Activated T-helper 17 cell treated with anti-CD3 and anti-CD28 coated beads, Interleukin-2, amount 50 U/mL, for 72 hours (primary cell): ENCODE data around the gene SREBF1. TPM values are rescaled to one million over a fixed set of nuclear protein-coding genes. Genes with fewer than 3 reads are reported as not detected.

Experiments
- ATAC-seq: fragments of 150-1000 bp; cut with Tn5 transposase; replicated peaks from 2 replicates; pipeline ENCODE4 v1.10.0; 2021; ENCODE audit warnings: mild to moderate bottlenecking, moderate library complexity
- H3K27ac Mint-ChIP-seq: one replicate; pipeline ENCODE4 v1.8.0; 2022; ENCODE audit warnings: mixed read lengths
- H3K27me3 Mint-ChIP-seq: one replicate; pipeline ENCODE4 v1.8.0; 2022; ENCODE audit warnings: mixed read lengths
- H3K36me3 Mint-ChIP-seq: one replicate; pipeline ENCODE4 v1.8.0; 2022; ENCODE audit warnings: low read depth, mild to moderate bottlenecking, mixed read lengths
- H3K4me1 Mint-ChIP-seq: one replicate; pipeline ENCODE4 v1.8.0; 2022; ENCODE audit warnings: mixed read lengths
- H3K4me3 Mint-ChIP-seq: one replicate; pipeline ENCODE4 v1.8.0; 2022; ENCODE audit warnings: mild to moderate bottlenecking, mixed read lengths
- H3K9me3 Mint-ChIP-seq: one replicate; pipeline ENCODE4 v1.8.0; 2022; ENCODE audit warnings: mixed read lengths
- total RNA-seq, 2 donors: library from RNA; stranded (reverse); gene quantifications; one replicate each; pipeline ENCODE4 v1.2.3, GENCODE V29; 2022

The SREBF1 gene
- total RNA-seq, 2 donors from 2014 or later = 65.5 to 74.1 TPM

- H3K4me1 Mint-ChIP-seq = peaks cover 7% of the 10 kb centered on the region
- no peak for ATAC-seq
- H3K27me3 Mint-ChIP-seq = no peaks in the 10 kb centered on the region
- H3K36me3 Mint-ChIP-seq = no peaks in the 10 kb centered on the region
- no peaks in the 10 kb centered on the region for H3K9me3 Mint-ChIP-seq
- H3K27ac Mint-ChIP-seq = peak overlapping the region; percentile 3
- H3K4me3 Mint-ChIP-seq = no peak overlapping the region
Observed at GRCh38 chr17:17771498-17772201, 65.1 kb downstream of the SREBF1 start.

GRCh38 chr17:17770632-17771044 is 66.1 kb downstream of the SREBF1 start:
- no peak for ATAC-seq
- H3K4me3 Mint-ChIP-seq = no peak overlapping the region
- no peaks in the 10 kb centered on the region for H3K27me3 Mint-ChIP-seq
- H3K9me3 Mint-ChIP-seq = no peaks in the 10 kb centered on the region
- H3K36me3 Mint-ChIP-seq = no peaks in the 10 kb centered on the region
- H3K27ac Mint-ChIP-seq = no peak overlapping the region
- peaks cover 7% of the 10 kb centered on the region for H3K4me1 Mint-ChIP-seq

- H3K4me1 Mint-ChIP-seq = peaks cover 7% of the 10 kb centered on the region
- no peaks in the 10 kb centered on the region for H3K36me3 Mint-ChIP-seq
- H3K27me3 Mint-ChIP-seq = no peaks in the 10 kb centered on the region
- H3K4me3 Mint-ChIP-seq = no peak overlapping the region
- ATAC-seq = no peak
- no peaks in the 10 kb centered on the region for H3K9me3 Mint-ChIP-seq
- H3K27ac Mint-ChIP-seq = no peak overlapping the region
Observed at GRCh38 chr17:17769869-17770631, 66.7 kb downstream of the SREBF1 start.

- peak overlapping the region; percentile 40 for H3K27ac Mint-ChIP-seq
- peaks cover 7% of the 10 kb centered on the region for H3K4me1 Mint-ChIP-seq
- no peak for ATAC-seq
- H3K36me3 Mint-ChIP-seq = no peaks in the 10 kb centered on the region
- no peak overlapping the region for H3K4me3 Mint-ChIP-seq
- no peaks in the 10 kb centered on the region for H3K9me3 Mint-ChIP-seq
- no peaks in the 10 kb centered on the region for H3K27me3 Mint-ChIP-seq
Observed at GRCh38 chr17:17768424-17769088, 68.2 kb downstream of the SREBF1 start.

- no peaks in the 10 kb centered on the region for H3K36me3 Mint-ChIP-seq
- no peaks in the 10 kb centered on the region for H3K9me3 Mint-ChIP-seq
- peak overlapping the region; percentile 40 for H3K27ac Mint-ChIP-seq
- H3K4me3 Mint-ChIP-seq = no peak overlapping the region
- H3K27me3 Mint-ChIP-seq = no peaks in the 10 kb centered on the region
- peaks cover 7% of the 10 kb centered on the region for H3K4me1 Mint-ChIP-seq
- ATAC-seq = no peak
Observed at GRCh38 chr17:17767887-17768418, 68.8 kb downstream of the SREBF1 start.

GRCh38 chr17:17767154-17767869 is 69.5 kb downstream of the SREBF1 start:
- Mint-ChIP-seq H3K4me3 (no peak overlapping the region), H3K36me3 (no peaks in the 10 kb centered on the region), H3K4me1 (peaks cover 2% of the 10 kb centered on the region), H3K27ac (no peak overlapping the region), H3K27me3 (no peaks in the 10 kb centered on the region), H3K9me3 (no peaks in the 10 kb centered on the region)
- no peak for ATAC-seq

GRCh38 chr17:17766744-17767120 is 70.1 kb downstream of the SREBF1 start:
- Mint-ChIP-seq H3K36me3 (no peaks in the 10 kb centered on the region), H3K9me3 (no peaks in the 10 kb centered on the region), H3K27ac (no peak overlapping the region), H3K27me3 (no peaks in the 10 kb centered on the region), H3K4me3 (no peak overlapping the region), H3K4me1 (no peaks in the 10 kb centered on the region)
- no peak for ATAC-seq

- H3K4me1 Mint-ChIP-seq = no peaks in the 10 kb centered on the region
- ATAC-seq = no peak
- no peak overlapping the region for H3K4me3 Mint-ChIP-seq
- no peaks in the 10 kb centered on the region for H3K9me3 Mint-ChIP-seq
- no peaks in the 10 kb centered on the region for H3K36me3 Mint-ChIP-seq
- no peaks in the 10 kb centered on the region for H3K27me3 Mint-ChIP-seq
- no peak overlapping the region for H3K27ac Mint-ChIP-seq
Observed at GRCh38 chr17:17766077-17766743, 70.6 kb downstream of the SREBF1 start.

- no peaks in the 10 kb centered on the region for H3K36me3 Mint-ChIP-seq
- H3K4me3 Mint-ChIP-seq = no peak overlapping the region
- H3K27me3 Mint-ChIP-seq = no peaks in the 10 kb centered on the region
- H3K9me3 Mint-ChIP-seq = no peaks in the 10 kb centered on the region
- H3K4me1 Mint-ChIP-seq = no peaks in the 10 kb centered on the region
- no peak overlapping the region for H3K27ac Mint-ChIP-seq
- ATAC-seq = no peak
Observed at GRCh38 chr17:17765359-17766076, 71.3 kb downstream of the SREBF1 start.

- Mint-ChIP-seq H3K4me1 (no peaks in the 10 kb centered on the region), H3K36me3 (no peaks in the 10 kb centered on the region), H3K4me3 (no peak overlapping the region), H3K9me3 (no peaks in the 10 kb centered on the region), H3K27me3 (no peaks in the 10 kb centered on the region), H3K27ac (no peak overlapping the region)
- no peak for ATAC-seq
Observed at GRCh38 chr17:17763734-17764133, 73.1 kb downstream of the SREBF1 start.

- no peaks in the 10 kb centered on the region for H3K4me1 Mint-ChIP-seq
- H3K36me3 Mint-ChIP-seq = no peaks in the 10 kb centered on the region
- H3K9me3 Mint-ChIP-seq = no peaks in the 10 kb centered on the region
- no peak overlapping the region for H3K4me3 Mint-ChIP-seq
- H3K27ac Mint-ChIP-seq = no peak overlapping the region
- H3K27me3 Mint-ChIP-seq = no peaks in the 10 kb centered on the region
- no peak for ATAC-seq
Observed at GRCh38 chr17:17763136-17763535, 73.7 kb downstream of the SREBF1 start.

GRCh38 chr17:17762744-17763105 is 74.1 kb downstream of the SREBF1 start:
- H3K9me3 Mint-ChIP-seq = no peaks in the 10 kb centered on the region
- H3K27me3 Mint-ChIP-seq = no peaks in the 10 kb centered on the region
- no peak overlapping the region for H3K27ac Mint-ChIP-seq
- no peak overlapping the region for H3K4me3 Mint-ChIP-seq
- ATAC-seq = no peak
- H3K4me1 Mint-ChIP-seq = no peaks in the 10 kb centered on the region
- H3K36me3 Mint-ChIP-seq = no peaks in the 10 kb centered on the region
